PC-9 (cell line): ENCODE results near the gene HBZ. TPM values are rescaled to one million over a fixed set of nuclear protein-coding genes. Genes with fewer than 3 reads are reported as not detected.
"Not testable (repeated sequence)": the region's sequence is repeated elsewhere in the genome, so short reads cannot be mapped to it uniquely, and the experiment has no call there.

ENCODE experiments used
- BruUV-seq: library from RNA; stranded (reverse); fragments of 400-500 nt; replicated peaks from 2 replicates; lab custom pipeline; 2021; lab: Mats Ljungman, UMichigan
- CTCF ChIA-PET: fragments of 300-600 bp; sonication (Branson Sonifier 250); formaldehyde crosslinking; loops from one replicate; lab custom pipeline; 2022; ENCODE audit warnings: antibody characterized with exemption; lab: Charles Lee
- POLR2A ChIA-PET: fragments of 300-600 bp; sonication (Branson Sonifier 250); formaldehyde crosslinking; loops from one replicate; lab custom pipeline; 2022; ENCODE audit warnings: antibody characterized with exemption; ENCODE audit not compliant: unreplicated experiment; lab: Charles Lee
- DNase-seq, 2 experiments: peaks; one replicate each; pipeline versions ENCODE4 v3.0.0 to v3.0.0-alpha.2; 2015 to 2022; ENCODE audit warnings: mixed read lengths in 1 of 2
- H2AFZ ChIP-seq: fragments of 200-600 bp; sonication (generic); 2 replicates; pipeline ENCODE4 v1.8.1; 2017; ENCODE audit warnings: antibody characterized with exemption
- H3F3A ChIP-seq: fragments of 200-600 bp; sonication (generic); 2 replicates; pipeline ENCODE4 v1.8.1; 2017; ENCODE audit warnings: antibody characterized with exemption, mild to moderate bottlenecking, low read depth; ENCODE audit not compliant: insufficient read depth
- H3K27ac ChIP-seq: fragments of 200-600 bp; sonication (generic); 2 replicates; pipeline ENCODE4 v1.6.1; 2016; ENCODE audit warnings: mixed run types
- H3K27me3 ChIP-seq: fragments of 200-600 bp; sonication (generic); 2 replicates; pipeline ENCODE4 v1.6.1; 2016; ENCODE audit warnings: low read depth, mixed run types; ENCODE audit not compliant: insufficient read depth
- H3K36me3 ChIP-seq: fragments of 200-600 bp; sonication (generic); 2 replicates; pipeline ENCODE4 v1.6.1; 2016; ENCODE audit warnings: low read depth, mixed run types
- H3K4me1 ChIP-seq: fragments of 200-600 bp; sonication (generic); replicated peaks from 2 replicates; pipeline ENCODE4 v1.6.1; 2016; ENCODE audit warnings: mixed run types; ENCODE audit not compliant: insufficient read depth
- H3K4me2 ChIP-seq: fragments of 200-600 bp; sonication (generic); 2 replicates; pipeline ENCODE4 v1.6.1; 2017; ENCODE audit warnings: mixed run types
- H3K4me3 ChIP-seq: fragments of 200-600 bp; sonication (generic); 2 replicates; pipeline ENCODE4 v1.6.1; 2016; ENCODE audit warnings: mixed run types
- H3K79me2 ChIP-seq: fragments of 200-600 bp; sonication (generic); 2 replicates; pipeline ENCODE4 v1.6.1; 2017; ENCODE audit warnings: low read depth, mixed run types
- H3K9me2 ChIP-seq: fragments of 200-600 bp; sonication (generic); 2 replicates; pipeline ENCODE4 v1.8.1; 2017; ENCODE audit warnings: mild to moderate bottlenecking; ENCODE audit not compliant: insufficient read depth
- H3K9me3 ChIP-seq: fragments of 200-600 bp; sonication (generic); 2 replicates; pipeline ENCODE4 v1.8.1; 2016; ENCODE audit warnings: low read depth; ENCODE audit not compliant: insufficient read depth
- H4K20me1 ChIP-seq: fragments of 200-600 bp; sonication (generic); 2 replicates; pipeline ENCODE4 v1.8.1; 2017; ENCODE audit not compliant: insufficient read depth
- CTCF ChIP-seq: fragments of 200-600 bp; sonication (generic); conservative IDR thresholded peaks from 2 replicates; pipeline ENCODE4 v1.6.1; 2017; ENCODE audit warnings: mixed run types, antibody characterized with exemption, mild to moderate bottlenecking, moderate library complexity
- EZH2 ChIP-seq: fragments of 200-600 bp; sonication (generic); IDR thresholded peaks from 2 replicates; pipeline ENCODE4 v1.8.0; 2017; ENCODE audit warnings: antibody characterized with exemption, low read depth
- intact Hi-C: fragments of 100-400 bp; cut with micrococcal nuclease; formaldehyde crosslinking; loops from one replicate; pipeline ENCODE4 v1.10.0; 2022; ENCODE audit not compliant: unreplicated experiment
- total RNA-seq: library from RNA; stranded (reverse); gene quantifications from 2 replicates; pipeline ENCODE4 v1.2.3, GENCODE V29; 2021

Gene HBZ
- total RNA-seq, 1 experiment from 2014 or later = not detected

GRCh38 chr16:200388-200787 is 47.9 kb downstream of the HBZ start:
- H2AFZ ChIP-seq = no peak overlapping the region
- H3K4me1 ChIP-seq = no peaks in the 10 kb centered on the region
- H3K9me2 ChIP-seq = no peaks in the 10 kb centered on the region
- ChIA-PET CTCF (interaction anchor here (0.7 kb wide), 1 partner anchor 41 kb away, joined by 3 read pairs; no protein-coding TSS in a partner anchor), POLR2A (interaction anchor here (0.7 kb wide), 1 partner anchor 200 kb away, joined by 4 read pairs; no protein-coding TSS in a partner anchor)
- peaks cover 12% of the 10 kb centered on the region for H3F3A ChIP-seq
- no peaks in the 10 kb centered on the region for H3K27me3 ChIP-seq
- H3K36me3 ChIP-seq = peaks cover 31% of the 10 kb centered on the region
- no peak overlapping the region for H3K4me2 ChIP-seq
- no peaks in the 10 kb centered on the region for H3K79me2 ChIP-seq
- no TSS peak for BruUV-seq
- DNase-seq = no peak
- 0 out of 2 replicates have a peak overlapping the region, but pooled peaks have one; percentile 23 for H3K27ac ChIP-seq
- no peak overlapping the region for H3K4me3 ChIP-seq
- TF ChIP-seq CTCF = no peak
- no peak for TF ChIP-seq EZH2
- no peaks in the 10 kb centered on the region for H3K9me3 ChIP-seq
- intact Hi-C loops = no loop called here
- H4K20me1 ChIP-seq = peaks cover 10% of the 10 kb centered on the region

GRCh38 chr16:203246-203645 is 50.8 kb downstream of the HBZ start:
- ChIA-PET CTCF (no interaction called here), POLR2A (no interaction called here)
- Histone ChIP-seq H3K4me2 (no peak overlapping the region), H3K36me3 (peaks cover 34% of the 10 kb centered on the region), H3K27me3 (no peaks in the 10 kb centered on the region), H2AFZ (no peak overlapping the region), H3K9me2 (no peaks in the 10 kb centered on the region), H4K20me1 (peaks cover 15% of the 10 kb centered on the region; the same call in 1 of the 2 replicates), H3K4me1 (no peaks in the 10 kb centered on the region), H3K9me3 (no peaks in the 10 kb centered on the region), H3K4me3 (no peak overlapping the region), H3F3A (peaks cover 7% of the 10 kb centered on the region), H3K27ac (no peak overlapping the region), H3K79me2 (no peaks in the 10 kb centered on the region)
- no peak for DNase-seq
- BruUV-seq = no TSS peak
- intact Hi-C loops = no loop called here
- TF ChIP-seq EZH2 (no peak), CTCF (no peak)

GRCh38 chr16:204046-204445 is 51.6 kb downstream of the HBZ start:
- H3K27ac ChIP-seq, CTCF ChIA-PET, H3K9me2 ChIP-seq, DNase-seq, H3K4me2 ChIP-seq, H3F3A ChIP-seq, H3K4me1 ChIP-seq, H3K27me3 ChIP-seq, H3K9me3 ChIP-seq, BruUV-seq, H3K79me2 ChIP-seq, H2AFZ ChIP-seq, H3K4me3 ChIP-seq, intact Hi-C loops: not testable (repeated sequence)
- H3K36me3 ChIP-seq = peaks cover 32% of the 10 kb centered on the region
- peaks cover 20% of the 10 kb centered on the region; the same call in 1 of the 2 replicates for H4K20me1 ChIP-seq
- POLR2A ChIA-PET = interaction anchor here (0.7 kb wide), 1 partner anchor 103 kb away, joined by 6 read pairs; no protein-coding TSS in a partner anchor

Other genes with a start within 250 kb of the HBZ start
- gene POLR3K, start 99.0 kb upstream of the HBZ start, total RNA-seq = 33.5 and 38.4 TPM in 2 replicates
- gene SNRNP25, start 98.8 kb upstream of the HBZ start, total RNA-seq = 60.8 and 61.4 TPM in 2 replicates
- gene RHBDF1, start 80.0 kb upstream of the HBZ start, total RNA-seq = 51.4 and 62.9 TPM in 2 replicates
- gene MPG, start 74.4 kb upstream of the HBZ start, total RNA-seq = 86.2 and 138 TPM in 2 replicates
- 56.8 and 66.6 TPM in 2 replicates for gene NPRL3, start 14.0 kb upstream of the HBZ start, total RNA-seq
- not detected in 2 replicates for gene HBM, start 13.3 kb downstream of the HBZ start, total RNA-seq
- not detected in 2 replicates for gene HBA2, start 20.2 kb downstream of the HBZ start, total RNA-seq
- gene HBA1, start 24.0 kb downstream of the HBZ start, total RNA-seq = not detected in 2 replicates
- gene HBQ1, start 27.8 kb downstream of the HBZ start, total RNA-seq = not detected in 2 replicates
- 64.3 and 66.9 TPM in 2 replicates for gene LUC7L, start 76.8 kb downstream of the HBZ start, total RNA-seq
- 126 and 131 TPM in 2 replicates for gene FAM234A, start 82.2 kb downstream of the HBZ start, total RNA-seq
- gene RGS11, start 123.3 kb downstream of the HBZ start, total RNA-seq = not detected in 2 replicates
- gene ARHGDIG, start 127.9 kb downstream of the HBZ start, total RNA-seq = not detected in 2 replicates
- not detected in 2 replicates for gene PDIA2, start 130.5 kb downstream of the HBZ start, total RNA-seq
- 42.0 and 51.2 TPM in 2 replicates for gene AXIN1, start 200.1 kb downstream of the HBZ start, total RNA-seq
- gene MRPL28, start 217.9 kb downstream of the HBZ start, total RNA-seq = 130 and 150 TPM in 2 replicates
- gene PGAP6, start 229.3 kb downstream of the HBZ start, total RNA-seq = 41.4 and 45.6 TPM in 2 replicates
- 157 and 159 TPM in 2 replicates for gene NME4, start 244.6 kb downstream of the HBZ start, total RNA-seq
- 65.4 and 78.4 TPM in 2 replicates for gene DECR2, start 249.2 kb downstream of the HBZ start, total RNA-seq